Keratinocyte (primary cell): ENCODE data around the gene S100A5. TPM values are rescaled to one million over a fixed set of nuclear protein-coding genes. Genes with fewer than 3 reads are reported as not detected.

Source experiments
- DNase-seq: peaks from one replicate; pipeline ENCODE4 v3.0.0-alpha.2; 2011; ENCODE audit warnings: low read depth, missing footprints, low spot score
- FAIRE-seq: peaks from 2 replicates; lab custom pipeline; 2011; peaks lifted over from hg19 to GRCh38; lab: Jason Lieb, UNC
- H2AFZ ChIP-seq: 2 replicates; pipeline ENCODE4 v1.6.0; 2012; ENCODE audit warnings: low read length, control low read depth, inconsistent platforms; ENCODE audit not compliant: control insufficient read depth
- H3K27ac ChIP-seq: 2 replicates; pipeline ENCODE4 v1.5.1; 2011; ENCODE audit warnings: low read length; ENCODE audit not compliant: control insufficient read depth, insufficient read depth
- H3K27me3 ChIP-seq: 3 replicates; pipeline ENCODE4 v1.6.0; 2011; ENCODE audit warnings: low read length; ENCODE audit not compliant: control insufficient read depth, insufficient read depth; ENCODE audit errors: extremely low read depth
- H3K36me3 ChIP-seq, 2 experiments: 2 replicates in 1 of 2; 3 replicates in 1 of 2; pipeline ENCODE4 v1.5.1; 2011; ENCODE audit warnings: low read length in 2 of 2, mild to moderate bottlenecking in 1 of 2; ENCODE audit not compliant: control insufficient read depth in 2 of 2, insufficient read depth in 2 of 2; ENCODE audit errors: extremely low read depth in 1 of 2
- H3K4me1 ChIP-seq: 3 replicates; pipeline ENCODE4 v1.5.1; 2011; ENCODE audit warnings: low read length; ENCODE audit not compliant: control insufficient read depth, insufficient read depth; ENCODE audit errors: extremely low read depth
- H3K4me2 ChIP-seq: 3 replicates; pipeline ENCODE4 v1.6.0; 2011; ENCODE audit warnings: low read depth, low read length; ENCODE audit not compliant: control insufficient read depth, insufficient read depth; ENCODE audit errors: extremely low read depth
- H3K4me3 ChIP-seq, 3 experiments: fragments of 200-600 bp in 1 of 3; sonication (generic) in 1 of 3; 2 replicates in 2 of 3; 3 replicates in 1 of 3; pipeline ENCODE4 v1.5.1; 2011 to 2016; ENCODE audit warnings: low read length in 3 of 3, mild to moderate bottlenecking in 3 of 3, control low read depth in 2 of 3, inconsistent platforms in 1 of 3, low read depth in 1 of 3, mixed read lengths in 1 of 3, mixed run types in 1 of 3, moderate library complexity in 1 of 3; ENCODE audit not compliant: control insufficient read depth in 2 of 3, insufficient read depth in 2 of 3; ENCODE audit errors: extremely low read depth in 1 of 3
- H3K79me2 ChIP-seq: 2 replicates; pipeline ENCODE4 v1.6.0; 2012; ENCODE audit warnings: low read length; ENCODE audit not compliant: control insufficient read depth, insufficient read depth
- H3K9ac ChIP-seq: 3 replicates; pipeline ENCODE4 v1.6.0; 2011; ENCODE audit warnings: low read length; ENCODE audit not compliant: control insufficient read depth, insufficient read depth; ENCODE audit errors: extremely low read depth
- H3K9me1 ChIP-seq: 3 replicates; pipeline ENCODE4 v1.6.0; 2011; ENCODE audit warnings: low read length; ENCODE audit not compliant: control insufficient read depth, insufficient read depth; ENCODE audit errors: extremely low read depth
- H3K9me3 ChIP-seq: 2 replicates; pipeline ENCODE4 v1.5.1; 2012; ENCODE audit warnings: low read depth, low read length; ENCODE audit not compliant: control insufficient read depth
- H4K20me1 ChIP-seq: 3 replicates; pipeline ENCODE4 v1.6.0; 2011; ENCODE audit warnings: low read length; ENCODE audit not compliant: control insufficient read depth, insufficient read depth; ENCODE audit errors: extremely low read depth
- EZH2 ChIP-seq: IDR thresholded peaks from one replicate; pipeline ENCODE4 v1.6.1; 2012; ENCODE audit warnings: inconsistent platforms, mild to moderate bottlenecking, low read length, moderate library complexity
- dilution Hi-C: fragments of 300-500 bp; cut with MboI; formaldehyde crosslinking; loops from one replicate; pipeline ENCODE4 v1.7.0; 2020; ENCODE audit warnings: low sequenced_read_pairs; ENCODE audit not compliant: extremely low pct_ligation_motif_present
- polyA plus RNA-seq, 5 experiments: library from polyadenylated mRNA; depleted of rRNA in 3 of 5; stranded (reverse) in 3 of 5; stranded (forward) in 1 of 5; unstranded in 1 of 5; fragments of >200 nt; gene quantifications; 1 replicate in 1 of 5; 2 replicates in 3 of 5; 3 replicates in 1 of 5; pipeline versions ENCODE4 v1.2.1 to v1.2.3, GENCODE V29; 2011 to 2012; ENCODE audit warnings: missing spikeins in 2 of 5, low read depth in 1 of 5, low replicate concordance in 1 of 5
- TF ChIP-seq, protein P1 (sequence below), 3 experiments: IDR thresholded peaks in 1 of 3; conservative IDR thresholded peaks in 1 of 3; optimal IDR thresholded peaks in 1 of 3; 2 replicates in 2 of 3; 3 replicates in 1 of 3; pipeline versions ENCODE3 to v1.5.1; 2011; ENCODE audit warnings: low read length in 3 of 3, mild to moderate bottlenecking in 3 of 3, moderate library complexity in 2 of 3, control low read depth in 1 of 3, inconsistent platforms in 1 of 3; ENCODE audit not compliant: insufficient read depth in 2 of 3; ENCODE audit errors: extremely low read depth in 1 of 3

Gene S100A5
- polyA plus RNA-seq, 1 donor (not counting 4 experiments of a cell fraction or from before 2014, with no cell fraction given), result 0.20 TPM

- Histone ChIP-seq H3K27me3 (no peaks in the 10 kb centered on the region), H3K4me3 (no peak within 1 kb of the TSS), H2AFZ (no peak within 1 kb of the TSS), H3K4me1 (peaks cover 61% of the 10 kb centered on the region), H3K79me2 (no peaks in the 10 kb centered on the region), H3K36me3 (peaks cover 10 to 23% of the 10 kb centered on the region in 2 experiments), H3K4me2 (peak within 1 kb of the TSS; percentile 35), H3K27ac (peak within 1 kb of the TSS; percentile 63), H3K9me1 (no peaks in the 10 kb centered on the region), H3K9me3 (no peaks in the 10 kb centered on the region), H4K20me1 (no peaks in the 10 kb centered on the region), H3K9ac (peak within 1 kb of the TSS; percentile 36)
- dilution Hi-C loops, result no loop called here
- DNase-seq (no peak), FAIRE-seq (peak; percentile 41)
- no peak for TF ChIP-seq EZH2
- TF ChIP-seq, protein P1, sequence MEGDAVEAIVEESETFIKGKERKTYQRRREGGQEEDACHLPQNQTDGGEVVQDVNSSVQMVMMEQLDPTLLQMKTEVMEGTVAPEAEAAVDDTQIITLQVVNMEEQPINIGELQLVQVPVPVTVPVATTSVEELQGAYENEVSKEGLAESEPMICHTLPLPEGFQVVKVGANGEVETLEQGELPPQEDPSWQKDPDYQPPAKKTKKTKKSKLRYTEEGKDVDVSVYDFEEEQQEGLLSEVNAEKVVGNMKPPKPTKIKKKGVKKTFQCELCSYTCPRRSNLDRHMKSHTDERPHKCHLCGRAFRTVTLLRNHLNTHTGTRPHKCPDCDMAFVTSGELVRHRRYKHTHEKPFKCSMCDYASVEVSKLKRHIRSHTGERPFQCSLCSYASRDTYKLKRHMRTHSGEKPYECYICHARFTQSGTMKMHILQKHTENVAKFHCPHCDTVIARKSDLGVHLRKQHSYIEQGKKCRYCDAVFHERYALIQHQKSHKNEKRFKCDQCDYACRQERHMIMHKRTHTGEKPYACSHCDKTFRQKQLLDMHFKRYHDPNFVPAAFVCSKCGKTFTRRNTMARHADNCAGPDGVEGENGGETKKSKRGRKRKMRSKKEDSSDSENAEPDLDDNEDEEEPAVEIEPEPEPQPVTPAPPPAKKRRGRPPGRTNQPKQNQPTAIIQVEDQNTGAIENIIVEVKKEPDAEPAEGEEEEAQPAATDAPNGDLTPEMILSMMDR (optimal IDR thresholded peaks at IDR 0.05 in 1 of 3, IDR thresholded peaks at IDR 0.05 in 1 of 3, conservative IDR thresholded peaks at IDR 0.05 in 1 of 3; ENCODE audit: extremely low read depth in 1 of 3, insufficient read depth in 2 of 3, low read length in 3 of 3), result peak in 2 of 3 experiments; percentile 23 to 47
Measured at GRCh38 chr1:153548722-153549688, 8.3 kb upstream of the S100A5 start, which contains the start of gene S100A3. Gene S100A3 (minus strand): TSS chr1:153549258. CDS start chr1:153548485, 773 bp downstream.

GRCh38 chr1:153547560-153548551 lies 7.1 kb upstream of the S100A5 start:
- DNase-seq (no peak), FAIRE-seq (no peak)
- Histone ChIP-seq H2AFZ (no peak overlapping the region), H3K27me3 (no peaks in the 10 kb centered on the region), H3K36me3 (peaks cover 1 to 12% of the 10 kb centered on the region in 2 experiments), H3K9me1 (no peaks in the 10 kb centered on the region), H3K4me2 (no peak overlapping the region), H3K4me1 (peaks cover 64% of the 10 kb centered on the region), H3K27ac (no peak overlapping the region), H4K20me1 (no peaks in the 10 kb centered on the region), H3K79me2 (no peaks in the 10 kb centered on the region), H3K9me3 (no peaks in the 10 kb centered on the region), H3K4me3 (no peak overlapping the region), H3K9ac (no peak overlapping the region)
- TF ChIP-seq, protein P1 (optimal IDR thresholded peaks at IDR 0.05 in 1 of 3, IDR thresholded peaks at IDR 0.05 in 1 of 3, conservative IDR thresholded peaks at IDR 0.05 in 1 of 3; ENCODE audit: extremely low read depth in 1 of 3, insufficient read depth in 2 of 3, low read length in 3 of 3), result no peak
- TF ChIP-seq EZH2, result no peak
- dilution Hi-C loops, result no loop called here
